GM18502 (cell line): Measurements from ENCODE around the gene LYPD1.

Experiments used
- ATAC-seq: cut with Tn5 transposase; IDR thresholded peaks from one replicate; pipeline ENCODE4 v1.9.1; 2021; ENCODE audit warnings: mild to moderate bottlenecking; ENCODE audit not compliant: unreplicated experiment, poor library complexity

Gene LYPD1

DNA sequence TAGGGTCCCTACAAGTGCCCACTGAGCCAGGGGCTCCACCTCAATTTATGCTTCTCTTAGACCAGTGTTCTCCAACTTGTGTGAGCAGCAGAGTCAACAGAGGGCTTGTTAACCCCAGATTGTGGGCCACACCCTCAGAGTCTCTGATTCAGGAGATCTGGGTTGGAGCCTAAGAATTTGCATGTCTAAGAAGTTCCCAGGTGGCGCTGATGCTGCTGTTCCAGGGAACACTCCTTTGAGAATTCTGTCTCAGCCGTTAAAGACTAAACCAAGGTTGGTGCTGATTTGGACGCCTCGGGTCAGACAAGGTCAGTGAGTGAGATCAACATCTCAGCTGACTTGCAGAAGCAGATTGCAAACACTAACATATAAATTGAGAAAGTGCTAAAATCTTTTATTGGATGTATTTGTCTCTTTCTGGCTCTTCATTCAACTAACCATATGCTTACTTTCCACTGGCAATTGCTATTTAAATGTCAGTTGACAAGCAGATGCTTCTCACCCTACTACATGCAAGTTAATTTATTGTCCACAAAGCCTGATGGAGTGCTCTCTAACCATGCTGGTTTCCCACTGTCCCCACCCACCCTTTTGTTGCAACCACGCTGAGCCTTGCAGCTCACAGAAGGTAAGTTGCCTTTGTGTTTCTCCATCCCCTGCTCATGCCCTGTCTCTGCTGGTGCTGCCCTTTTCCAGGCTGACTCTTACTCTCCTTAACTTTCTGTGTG, 31.5 kb downstream of the LYPD1 start:
- ATAC-seq: no peak

DNA sequence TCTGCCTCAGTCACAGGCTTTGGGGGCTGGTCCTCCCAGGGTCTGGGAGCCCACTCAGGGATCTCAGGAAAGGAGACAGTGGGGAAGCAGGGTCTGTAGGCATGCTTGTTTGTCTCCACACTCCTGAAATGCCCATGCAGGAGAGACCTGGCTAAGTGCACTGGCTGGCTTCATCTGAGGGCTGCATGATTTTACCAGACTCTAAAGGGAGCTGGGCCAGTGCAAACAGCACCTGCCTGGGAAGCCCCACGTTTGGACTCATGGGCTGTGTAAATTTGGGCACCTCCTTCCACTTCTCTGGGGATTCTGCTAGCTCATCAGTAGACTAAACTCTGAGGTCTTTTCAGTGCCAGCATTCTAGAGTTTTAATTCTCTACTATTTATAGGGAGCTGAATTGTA, 33.7 kb downstream of the LYPD1 start:
- ATAC-seq: no peak

DNA sequence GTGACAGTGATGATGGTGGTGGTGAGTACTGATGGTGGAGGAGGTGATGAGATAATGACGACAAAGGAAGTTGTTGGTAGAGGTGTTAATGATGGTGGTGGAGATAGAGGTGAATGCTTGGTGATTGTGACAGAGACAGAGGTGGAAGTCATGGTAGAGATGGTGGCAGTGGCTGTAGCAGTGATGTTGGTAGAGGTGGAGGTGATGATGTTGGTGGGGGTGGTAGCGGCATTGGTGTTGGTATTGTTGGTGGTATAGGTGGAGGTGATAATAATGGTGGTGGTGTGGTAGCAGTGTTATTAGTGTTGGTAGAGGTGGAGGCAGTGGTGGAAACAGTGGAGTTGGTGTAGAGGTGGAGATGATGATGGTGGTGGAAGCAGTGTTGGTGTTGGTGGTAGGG, 36.4 kb downstream of the LYPD1 start:
- no peak for ATAC-seq

DNA sequence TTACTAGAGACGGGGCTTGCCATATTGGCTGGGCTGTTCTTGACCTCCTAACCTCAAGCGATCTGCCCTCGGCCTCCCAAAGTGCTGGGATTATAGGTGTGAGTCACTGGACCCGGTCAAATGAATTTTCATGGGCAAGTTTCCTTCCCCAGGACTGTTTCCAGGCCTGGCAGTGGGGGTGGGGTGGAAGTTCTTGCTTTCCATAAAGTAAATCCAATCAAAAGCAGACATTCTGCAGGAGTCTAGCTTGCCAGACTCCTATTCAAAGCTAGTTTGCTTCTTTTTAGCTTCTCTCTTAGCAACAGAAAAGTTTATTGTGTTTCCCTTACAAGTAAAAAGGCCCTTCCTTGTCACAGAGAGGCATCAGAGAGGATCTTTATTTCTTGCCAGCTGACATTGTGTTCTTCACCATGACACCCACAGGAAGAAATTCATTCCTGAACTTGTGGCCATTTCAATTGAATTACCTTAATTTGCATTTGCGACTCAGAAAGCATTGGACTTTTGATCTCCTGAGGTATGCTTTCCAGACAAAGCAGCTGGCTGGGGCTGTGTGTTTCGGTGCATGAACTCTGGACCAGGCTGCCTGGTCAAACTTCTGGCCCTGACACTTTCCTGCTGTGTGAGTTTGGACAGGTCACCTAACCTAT, 37.9 kb downstream of the LYPD1 start:
- no peak for ATAC-seq

DNA sequence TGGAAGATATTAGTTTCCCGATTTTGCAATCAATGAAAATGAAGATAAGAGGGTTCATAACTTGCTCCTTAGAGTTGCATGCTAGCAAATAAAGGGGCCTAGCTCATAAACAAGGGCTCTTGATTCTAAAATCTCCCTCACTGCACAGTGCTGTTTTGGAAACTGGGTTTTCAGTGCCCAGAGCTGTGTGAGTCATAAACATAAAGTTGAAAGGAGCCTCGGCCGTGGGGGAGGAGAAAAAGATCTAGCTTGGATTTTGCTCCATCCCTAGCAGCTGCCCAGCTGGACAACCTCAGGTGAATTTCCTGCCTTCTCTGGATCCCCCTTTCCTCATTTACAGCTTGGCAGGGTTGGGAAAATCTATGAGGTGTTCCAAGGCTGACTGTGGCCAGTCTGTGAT, 42.5 kb downstream of the LYPD1 start:
- no peak for ATAC-seq

DNA sequence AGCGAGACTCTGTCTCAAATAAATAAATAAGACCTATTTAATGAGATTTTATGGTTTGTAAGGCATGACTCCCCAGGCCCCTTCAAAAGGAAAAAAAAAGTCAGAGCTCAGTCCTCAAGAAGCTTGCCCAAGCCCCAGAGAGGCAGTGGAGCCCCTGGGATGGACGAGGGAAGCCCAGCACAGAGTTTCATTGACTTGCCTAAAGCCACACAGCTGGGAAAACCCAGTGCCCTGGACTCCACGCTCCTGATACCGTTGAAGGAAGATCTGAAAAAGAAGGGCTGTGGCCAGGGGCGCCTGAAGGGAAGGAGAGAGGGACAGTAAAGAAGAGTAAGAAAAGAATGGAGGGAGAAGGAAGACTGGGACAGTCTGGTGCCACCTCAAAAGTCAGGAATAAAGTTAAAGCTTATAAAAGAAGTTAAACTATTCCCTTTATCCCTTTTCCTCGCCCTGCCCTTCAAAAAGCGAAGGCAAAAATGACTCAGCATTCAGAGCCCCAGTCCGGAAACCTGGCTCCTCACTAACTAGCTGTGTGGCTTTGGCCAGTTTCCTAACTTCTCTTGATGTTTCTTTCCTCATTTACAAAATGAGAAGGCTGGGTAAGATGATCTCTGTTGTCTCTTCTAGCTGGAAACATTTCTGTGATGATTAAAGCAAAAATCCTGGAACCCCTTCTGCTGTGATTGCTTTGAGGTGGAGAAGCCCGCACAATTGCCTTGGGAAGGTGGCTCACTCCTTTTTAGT, 46.7 kb downstream of the LYPD1 start:
- no peak for ATAC-seq

DNA sequence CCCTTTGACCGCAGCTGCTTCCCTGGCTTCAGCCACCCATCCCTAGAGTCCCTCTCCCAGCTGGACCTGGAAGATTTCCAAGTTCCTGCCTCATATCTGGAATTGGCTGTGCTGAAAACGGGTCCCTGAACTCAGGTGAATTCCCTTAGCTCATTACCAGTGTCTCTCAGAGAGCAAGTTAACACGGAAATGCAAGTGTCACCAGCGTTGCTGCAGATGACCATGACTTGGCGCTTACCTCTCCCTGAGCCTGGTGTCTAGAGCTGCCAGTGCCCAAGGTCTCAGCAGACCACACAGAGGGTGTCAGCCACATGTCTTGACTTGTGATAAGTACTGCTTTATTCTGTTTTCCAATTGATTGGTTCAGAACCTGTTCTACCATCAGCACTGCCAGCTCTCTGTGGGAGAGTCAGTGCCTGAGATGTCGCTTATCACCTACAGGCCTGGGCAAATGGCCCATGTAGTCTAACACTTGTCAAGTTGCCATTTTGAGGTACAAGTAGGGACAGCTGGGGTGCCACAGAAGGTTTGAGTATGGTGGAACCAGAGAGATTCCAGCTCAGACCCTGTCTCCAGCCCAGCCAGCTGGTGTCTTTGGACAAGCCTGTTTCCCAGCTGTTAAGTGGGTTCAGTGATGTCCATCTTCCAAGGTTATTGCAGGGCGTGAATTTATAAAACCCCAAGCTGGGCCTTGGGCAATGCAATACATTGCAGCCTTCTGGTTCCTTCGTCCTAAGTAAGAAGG, 48.7 kb downstream of the LYPD1 start:
- no peak for ATAC-seq

DNA sequence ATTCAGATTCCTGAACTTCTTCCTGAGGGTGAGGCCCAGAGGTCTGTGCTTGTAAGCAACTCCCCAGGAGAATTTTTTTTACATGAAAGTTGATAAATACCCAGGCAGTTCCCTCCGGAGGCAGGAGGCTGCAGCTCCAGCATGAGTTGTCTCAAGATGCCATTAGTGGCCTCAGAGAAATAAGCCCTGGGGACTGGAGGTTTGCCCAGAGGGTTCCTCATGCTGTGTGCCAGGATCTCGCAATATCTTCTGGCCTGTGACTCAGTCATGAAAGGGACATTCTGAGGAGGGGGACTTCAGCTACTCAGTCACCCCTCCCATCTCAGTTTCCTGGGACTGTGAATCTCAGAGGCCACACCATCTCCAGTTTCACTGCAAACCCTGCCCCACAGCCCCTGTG, 49.9 kb downstream of the LYPD1 start:
- ATAC-seq: no peak

DNA sequence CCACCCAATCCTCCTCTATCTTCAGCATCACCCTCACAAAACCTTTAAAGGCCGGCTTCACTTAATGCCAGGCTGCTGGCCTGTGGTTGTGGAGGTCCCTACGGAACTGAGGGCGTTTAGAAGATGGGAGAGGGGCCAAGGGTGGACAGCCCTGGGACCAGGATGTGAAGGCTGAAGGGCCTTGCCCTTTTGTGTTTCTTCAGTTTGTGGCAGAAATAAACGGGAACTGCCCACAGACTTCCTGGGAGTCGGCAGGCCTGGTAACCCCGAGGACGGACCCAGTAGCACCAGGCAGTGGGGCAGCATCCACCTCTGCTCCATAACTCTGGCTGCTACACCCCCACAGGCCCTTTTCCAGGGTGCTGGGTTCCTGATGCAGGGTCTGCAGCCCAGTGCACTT, 51.3 kb downstream of the LYPD1 start:
- ATAC-seq: no peak

DNA sequence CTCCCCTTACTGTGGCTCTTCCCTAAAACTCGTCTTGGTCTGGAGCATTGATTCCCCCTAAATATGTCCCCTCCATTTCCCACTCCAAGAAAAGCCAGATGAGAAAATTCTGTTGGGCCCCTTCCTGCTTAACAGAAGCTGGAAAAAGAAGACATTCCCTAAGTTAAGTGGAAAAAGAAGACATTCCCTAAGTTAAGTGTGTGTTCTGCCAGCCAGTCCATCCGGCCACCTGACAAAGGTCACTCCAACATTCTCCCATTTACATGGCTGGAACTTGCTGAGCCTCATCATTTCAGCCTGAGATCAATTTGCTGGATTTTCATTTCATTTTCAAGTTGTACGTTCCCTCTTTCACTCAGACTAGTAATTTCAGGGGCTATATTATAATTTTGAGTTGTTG, 52.0 kb downstream of the LYPD1 start:
- ATAC-seq: no peak

DNA sequence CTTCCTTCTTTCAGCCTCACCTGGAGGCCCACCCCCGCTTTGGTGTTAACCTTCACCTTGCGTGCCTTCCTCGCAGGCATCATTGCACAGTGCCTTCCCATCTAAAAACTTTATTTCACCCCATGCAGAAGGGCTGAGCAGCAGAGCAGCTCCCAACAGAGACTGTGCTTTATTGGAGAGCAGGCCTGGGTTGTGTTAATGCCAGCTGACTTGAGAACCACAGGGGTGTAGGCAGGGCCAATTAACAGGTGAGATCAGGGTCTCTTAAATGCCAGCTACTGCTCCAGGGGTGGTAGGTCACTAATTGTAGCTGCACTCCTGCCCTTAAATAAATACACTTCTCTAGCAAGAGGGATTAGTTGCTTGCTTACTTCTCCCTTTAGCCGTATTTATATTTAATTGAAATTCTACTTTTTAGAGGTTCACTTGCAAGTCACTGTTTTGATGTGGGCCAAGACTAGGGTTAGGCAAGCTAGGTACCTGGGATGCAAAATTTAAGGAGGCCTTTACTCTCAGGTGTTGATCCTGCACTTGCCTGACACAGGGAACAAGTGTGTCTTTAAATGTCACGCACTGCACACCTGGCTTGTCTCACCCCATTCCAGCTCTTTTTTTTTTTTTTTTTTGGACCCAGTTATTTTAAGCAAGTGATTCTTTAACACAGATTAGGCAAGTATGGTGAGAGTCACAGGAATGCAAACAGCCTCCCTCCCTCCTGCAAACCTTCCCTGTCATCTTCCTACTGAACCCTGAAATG, 54.5 kb downstream of the LYPD1 start:
- ATAC-seq: no peak

DNA sequence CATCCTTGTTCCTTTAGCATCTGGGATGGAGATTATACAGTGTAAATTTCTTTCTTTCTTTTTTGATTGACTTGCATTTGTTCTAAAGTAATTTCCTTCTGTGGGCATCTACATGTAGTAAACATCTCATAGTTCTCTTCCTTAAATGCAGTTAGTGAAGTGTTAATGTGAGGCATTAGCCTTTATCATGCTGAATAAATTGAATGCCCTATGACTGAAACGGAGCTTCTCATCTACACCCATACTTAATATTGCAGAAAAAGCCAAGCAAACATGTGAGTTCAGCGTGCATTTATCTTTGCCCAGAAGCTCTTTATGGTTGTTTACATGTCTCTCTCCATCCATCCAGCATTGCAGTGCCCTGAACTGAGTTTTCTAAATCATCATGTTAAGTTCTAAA, 58.3 kb downstream of the LYPD1 start:
- no peak for ATAC-seq

DNA sequence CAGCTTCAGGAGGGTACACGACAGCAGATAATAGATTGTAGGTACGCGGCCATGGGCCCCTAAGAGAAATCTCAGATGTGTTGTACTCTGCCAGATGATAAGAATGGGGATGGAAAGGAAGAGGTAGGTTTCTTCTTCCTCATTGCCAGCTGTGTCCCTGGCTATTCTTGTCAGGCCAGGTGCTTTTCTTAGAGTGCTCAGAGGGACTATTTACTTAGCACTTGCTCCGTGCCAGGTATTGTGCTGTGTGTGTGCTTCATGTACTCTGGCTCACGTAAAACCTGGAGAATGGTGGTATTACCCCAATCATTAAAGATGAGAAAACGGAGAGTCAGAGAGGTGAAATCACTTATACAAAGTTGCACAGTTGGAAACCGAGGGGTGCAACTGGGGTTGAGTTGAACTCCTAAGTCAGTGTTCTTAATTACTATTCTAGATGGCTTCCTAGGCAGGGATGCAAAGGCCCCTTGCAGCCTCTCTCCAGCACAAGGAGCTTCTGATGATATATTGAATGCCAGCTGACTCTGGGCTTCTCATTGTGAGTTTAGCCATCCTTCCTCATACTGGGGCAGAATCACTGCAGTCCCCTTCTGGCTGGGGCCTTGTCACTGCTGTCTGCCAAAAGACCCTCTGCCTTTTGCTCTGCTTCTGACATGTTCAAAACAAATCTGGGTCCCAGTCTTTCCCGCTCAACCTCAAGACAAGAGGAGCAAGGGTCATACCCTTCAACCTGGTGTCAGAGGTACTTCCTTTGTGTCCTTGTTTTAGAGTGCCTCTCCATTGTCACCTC, 60.7 kb downstream of the LYPD1 start:
- no peak for ATAC-seq

DNA sequence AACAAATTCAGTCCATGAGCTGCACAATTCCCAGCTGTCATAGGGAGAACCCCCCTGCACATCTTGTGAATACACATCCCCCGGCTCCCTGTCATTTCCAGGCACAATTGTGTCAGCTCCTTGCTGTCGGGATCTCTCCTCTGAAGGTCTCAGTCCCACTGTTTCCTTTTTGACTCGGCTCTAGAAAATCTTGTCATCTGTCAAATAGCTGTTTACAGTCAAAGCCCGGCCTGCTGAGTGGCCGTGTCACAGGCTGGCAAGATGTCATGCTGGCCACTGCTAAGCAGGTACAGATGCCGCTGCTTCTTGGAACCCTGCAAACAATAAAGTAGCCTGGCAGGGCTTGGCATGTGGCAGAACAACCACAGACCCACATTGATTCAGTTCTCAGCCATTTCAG, 61.7 kb downstream of the LYPD1 start:
- no peak for ATAC-seq

DNA sequence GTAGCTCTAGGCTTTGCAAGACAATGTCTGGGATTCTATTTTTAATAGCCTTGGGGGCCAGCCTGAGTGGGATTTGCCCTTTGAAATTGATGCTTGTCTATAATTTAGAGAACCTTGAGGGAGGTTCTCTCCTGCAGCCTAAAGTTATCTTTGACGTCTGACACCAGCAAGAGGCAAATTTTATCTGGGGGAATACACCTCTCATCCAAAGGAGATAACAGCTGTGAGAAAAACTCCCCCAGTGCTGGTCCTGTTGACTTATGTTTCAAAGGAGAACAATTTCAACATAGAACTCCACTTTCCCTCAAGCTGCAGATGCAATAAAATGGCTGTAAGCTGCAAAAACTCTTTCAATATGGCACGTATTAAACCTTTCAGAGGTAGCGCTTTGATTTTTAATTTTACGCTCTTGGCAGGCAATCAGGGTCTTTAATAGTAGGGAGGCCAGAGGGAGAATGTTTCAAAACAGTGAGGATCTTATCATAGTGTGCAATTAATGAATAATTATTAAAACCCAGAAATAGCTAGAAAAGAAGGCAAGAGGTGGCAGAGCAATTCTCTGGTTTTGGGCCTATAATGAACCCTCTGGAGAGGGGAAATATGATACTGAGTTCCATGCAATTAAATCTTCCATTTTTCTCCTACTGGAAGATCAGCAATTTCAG, 62.4 kb downstream of the LYPD1 start:
- no peak for ATAC-seq

DNA sequence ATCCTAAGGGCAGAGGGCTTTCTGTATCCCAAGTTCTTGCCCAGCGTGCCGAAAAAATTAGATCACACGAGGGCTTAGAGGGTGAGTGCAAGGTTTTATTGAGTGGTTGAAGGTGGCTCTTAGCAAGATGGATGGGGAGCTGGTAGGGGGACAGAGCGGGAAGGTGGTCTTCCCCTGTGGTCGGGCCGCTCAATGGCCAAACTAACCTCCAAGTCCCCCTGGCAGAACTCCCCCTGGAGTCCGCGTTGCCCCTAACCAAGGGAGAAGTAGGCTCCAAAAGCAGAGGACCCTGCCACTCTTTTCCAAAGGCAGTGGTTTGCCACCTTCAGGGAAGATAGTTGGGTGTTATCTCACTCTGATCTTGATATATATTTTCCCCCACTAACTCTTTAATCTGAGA, 63.4 kb downstream of the LYPD1 start:
- ATAC-seq: no peak

DNA sequence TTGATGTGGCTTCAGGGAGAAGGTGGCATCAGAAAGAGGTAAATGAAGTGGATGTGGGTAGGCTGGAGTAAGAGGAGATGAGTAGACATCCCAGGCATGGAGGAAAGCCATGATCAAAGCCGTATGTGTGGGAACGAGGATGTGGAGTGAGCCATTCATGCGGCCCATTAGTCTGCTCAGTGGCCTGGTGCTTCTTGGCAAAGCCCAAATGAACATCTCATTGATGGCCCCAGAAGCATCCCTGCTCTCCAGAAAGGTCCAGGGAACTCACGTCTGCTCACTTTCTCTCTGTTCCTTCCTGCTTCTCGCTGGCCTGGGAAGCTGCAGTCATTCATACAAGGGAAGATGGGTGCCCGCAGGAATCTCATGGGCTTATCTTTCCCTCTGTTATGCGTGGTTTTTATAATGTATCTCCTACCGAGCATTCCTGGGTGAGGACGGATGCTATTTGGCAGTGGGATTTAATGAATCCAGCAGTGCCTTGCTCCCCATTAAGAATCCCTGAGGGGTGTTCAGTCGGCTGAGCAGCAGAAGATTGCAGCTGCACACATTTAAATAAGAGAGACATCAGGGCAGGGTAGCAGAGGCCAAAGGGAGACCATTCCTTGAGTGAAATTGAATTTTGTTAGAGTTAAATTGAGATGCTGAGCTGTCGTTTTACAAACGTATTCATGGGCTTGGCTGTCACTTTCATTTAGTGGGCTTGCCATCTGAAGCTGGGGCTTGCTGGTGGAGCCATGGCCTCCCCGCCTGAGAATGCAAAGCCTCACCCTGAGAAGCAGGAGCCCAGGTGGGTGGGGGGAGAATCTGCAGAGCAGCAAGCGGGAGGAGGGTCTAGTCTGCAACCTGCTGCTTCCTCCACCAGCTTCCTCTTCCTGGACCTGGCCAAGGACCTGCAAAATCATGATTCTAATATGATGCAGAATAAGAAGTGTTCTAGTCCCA, 64.5 kb downstream of the LYPD1 start:
- ATAC-seq: no peak

DNA sequence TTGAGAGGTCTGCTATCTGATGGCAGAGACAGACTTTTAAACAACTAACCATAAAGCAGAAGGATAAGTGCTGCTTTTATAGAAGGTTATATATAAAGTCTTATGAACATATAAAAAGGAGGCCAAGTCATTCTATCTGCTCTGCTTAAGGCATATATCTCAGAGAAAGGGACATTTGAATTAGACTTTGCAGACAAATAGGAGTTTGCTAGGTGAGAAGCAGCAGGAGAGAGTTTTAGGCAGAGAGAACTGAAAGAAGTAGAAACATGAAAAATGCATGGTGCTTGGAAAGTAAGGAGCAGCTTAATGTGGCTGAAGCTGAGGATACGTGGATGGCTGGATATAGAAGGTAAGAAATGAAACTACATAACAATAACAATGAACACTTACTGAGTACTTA, 65.4 kb downstream of the LYPD1 start:
- ATAC-seq: no peak
